HG03139 (cell line): ENCODE measurements around the gene ROGDI.

ENCODE experiments used
- ATAC-seq: cut with Tn5 transposase; IDR thresholded peaks from one replicate; pipeline ENCODE4 v1.9.1; 2021; ENCODE audit not compliant: unreplicated experiment

The ROGDI gene

DNA sequence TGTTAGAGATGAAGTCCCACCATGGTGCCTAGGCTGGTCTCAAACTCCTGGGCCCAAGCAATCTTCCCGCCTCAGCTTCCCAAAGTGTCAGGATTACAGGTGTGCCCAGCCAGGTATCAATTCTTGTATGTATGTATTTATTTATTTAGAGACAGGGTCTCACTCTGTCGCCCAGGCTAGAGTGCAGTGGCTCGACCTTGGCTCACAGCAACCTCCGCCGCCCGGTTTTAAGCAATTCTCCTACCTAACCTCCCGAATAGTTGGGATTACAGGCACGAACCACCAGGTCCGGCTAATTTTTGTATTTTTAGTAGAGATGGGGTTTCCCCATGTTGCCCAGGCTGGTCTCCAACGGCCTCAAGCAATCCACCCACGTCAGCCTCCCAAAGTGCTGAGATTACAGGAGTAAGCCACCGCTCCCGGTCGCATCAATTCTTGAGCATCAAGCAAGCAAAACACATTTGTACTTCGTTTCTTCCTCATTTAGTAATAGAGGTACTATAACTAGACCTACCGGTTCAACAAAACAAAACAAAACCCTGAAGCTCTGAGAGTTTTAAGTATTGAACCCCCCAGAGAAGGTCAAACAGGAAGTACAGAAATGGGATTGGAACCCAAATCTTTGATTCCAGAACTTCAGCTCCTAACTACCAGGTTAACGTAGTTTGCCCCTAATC is 34.4 kb downstream of the ROGDI start:
- no peak for ATAC-seq

DNA sequence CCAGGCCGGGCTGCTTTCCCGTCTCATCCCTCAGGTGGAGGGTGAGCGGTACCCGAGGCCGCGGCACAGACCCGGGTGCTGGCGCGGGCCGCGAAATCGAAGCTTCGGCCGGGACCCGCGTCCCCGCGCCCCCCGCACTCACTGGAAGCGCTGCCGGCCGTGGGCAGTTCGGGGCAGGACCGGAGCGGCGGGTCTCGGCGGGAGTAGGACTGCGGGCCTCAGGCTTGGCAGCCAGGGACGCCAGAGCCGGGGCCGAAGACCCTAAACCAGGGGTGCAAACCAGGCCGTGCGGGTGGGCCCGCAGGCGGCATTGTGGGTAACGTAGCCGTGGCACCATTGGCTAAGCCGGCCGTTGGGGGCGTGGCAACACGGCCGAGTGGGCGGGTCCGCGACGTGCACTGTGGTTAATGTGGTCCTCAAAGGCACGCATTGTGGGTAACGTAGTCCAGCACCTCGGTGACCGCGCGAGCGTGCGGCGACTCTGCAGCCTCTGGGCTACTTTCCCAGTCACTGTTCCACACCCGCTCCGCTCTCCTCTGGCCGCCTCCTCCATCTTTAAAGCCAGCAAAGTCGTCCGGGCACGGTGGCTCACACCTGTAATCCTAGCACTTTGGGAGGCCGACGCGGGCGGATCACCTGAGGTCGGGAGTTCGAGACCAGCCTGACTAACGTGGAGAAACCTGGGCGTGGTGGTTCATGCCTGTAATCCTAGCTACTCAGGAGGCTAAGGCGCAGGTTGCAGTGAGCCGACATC is 35.4 kb downstream of the ROGDI start, which contains the start of gene ZNF500:
Gene ZNF500 (minus strand): TSS at position 288 of the 754 bp plus-strand sequence. CDS start 1,184 bp downstream, outside the sequence.
- peak; percentile 67 for ATAC-seq

GRCh38 chr16:4765511-4766474 is 36.6 kb downstream of the ROGDI start:
- no peak for ATAC-seq

DNA sequence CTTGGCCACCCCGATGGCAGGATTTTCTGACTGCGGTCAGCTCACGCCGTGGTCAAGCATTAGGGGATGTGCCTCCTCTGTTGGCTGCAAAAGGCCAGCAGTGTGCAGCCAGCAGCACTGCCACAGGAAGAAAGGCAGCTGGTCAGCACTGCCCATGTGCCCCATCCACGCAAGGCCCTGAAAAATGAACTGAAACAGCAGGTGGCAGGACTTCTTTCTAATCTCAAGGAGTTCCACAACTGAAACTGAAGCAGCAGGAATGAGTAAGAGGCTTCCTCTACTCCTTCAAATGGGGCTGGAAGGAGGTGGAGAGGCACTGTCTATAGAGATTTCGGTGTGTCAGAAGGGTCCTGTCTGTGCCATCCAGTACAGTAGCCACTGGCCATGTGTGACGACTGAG is 38.6 kb downstream of the ROGDI start:
- no peak for ATAC-seq

DNA sequence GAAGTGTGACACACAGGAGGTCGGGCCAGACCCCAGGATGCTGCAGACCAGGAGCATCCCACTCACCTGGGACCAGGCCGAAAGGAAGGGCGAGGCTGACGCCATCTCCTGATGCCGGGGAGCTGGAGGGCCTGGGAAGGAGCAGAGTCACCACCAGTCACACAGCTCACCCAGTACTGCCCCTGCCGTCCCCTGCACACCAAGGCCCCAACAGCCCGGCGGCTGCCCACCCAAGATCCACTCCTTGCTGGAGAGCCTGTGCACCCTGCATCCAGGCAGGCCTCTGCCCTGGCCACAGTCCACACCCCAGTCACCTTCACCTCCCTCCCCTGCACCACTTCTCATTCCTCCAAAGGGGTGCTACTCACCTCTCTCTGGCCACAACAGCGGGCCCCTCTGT is 40.2 kb downstream of the ROGDI start:
- ATAC-seq = no peak

DNA sequence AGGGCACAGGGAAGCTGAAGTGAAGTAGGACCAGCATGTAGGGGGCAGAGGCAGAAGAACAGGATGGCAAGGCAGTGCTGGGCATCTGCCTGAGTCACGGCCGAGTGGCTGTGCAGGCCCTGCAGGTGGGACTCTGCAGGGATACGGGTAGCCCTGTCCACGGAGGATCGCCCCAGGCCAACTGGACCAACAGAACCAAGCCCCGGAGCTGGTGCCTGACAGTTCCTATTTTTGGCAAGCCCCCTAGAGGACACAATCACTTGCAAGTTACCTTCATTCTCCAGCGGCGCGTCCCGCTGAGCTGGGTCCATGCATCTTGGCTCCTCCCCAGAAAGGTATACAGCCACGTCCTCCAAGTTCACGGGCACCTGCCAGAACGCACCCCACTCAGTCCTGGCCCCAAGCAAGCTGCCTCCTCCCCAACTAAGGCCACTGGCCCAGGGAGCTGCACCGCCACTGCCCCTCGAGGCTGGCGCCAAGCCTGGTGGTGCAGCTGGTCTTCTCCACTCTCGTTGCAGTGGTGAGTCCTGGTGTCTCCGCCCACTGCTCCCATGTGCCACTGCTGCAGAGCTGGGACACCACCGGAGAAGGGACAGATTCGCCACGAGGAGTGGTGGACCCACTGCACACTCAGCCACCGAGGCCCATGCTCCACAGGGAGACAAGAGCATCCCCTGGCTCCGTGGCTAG is 42.1 kb downstream of the ROGDI start:
- no peak for ATAC-seq

GRCh38 chr16:4755687-4756086 is 46.7 kb downstream of the ROGDI start:
- ATAC-seq = no peak

DNA sequence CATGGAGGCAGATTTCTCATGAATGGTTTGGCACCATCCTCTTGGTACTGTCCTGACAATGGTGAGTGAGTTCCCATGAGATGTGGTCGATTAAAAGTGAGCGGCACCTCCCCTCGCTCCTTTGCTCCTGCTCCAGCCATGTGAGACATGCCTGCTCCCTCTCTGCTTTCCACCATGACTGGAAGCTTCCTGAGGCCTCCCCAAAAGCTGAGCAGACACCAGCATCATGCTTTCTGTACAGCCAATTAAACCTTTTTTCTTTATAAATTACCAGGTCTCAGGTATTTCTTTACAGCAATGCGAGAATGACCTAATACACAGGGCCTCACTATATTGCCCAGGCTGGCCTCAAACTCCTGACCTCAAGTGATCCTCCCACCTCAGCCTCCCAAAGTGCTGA is 47.6 kb downstream of the ROGDI start:
- no peak for ATAC-seq

GRCh38 chr16:4753227-4753626 is 49.2 kb downstream of the ROGDI start:
- no peak for ATAC-seq

GRCh38 chr16:4752351-4753100 is 49.9 kb downstream of the ROGDI start:
- ATAC-seq = no peak

DNA sequence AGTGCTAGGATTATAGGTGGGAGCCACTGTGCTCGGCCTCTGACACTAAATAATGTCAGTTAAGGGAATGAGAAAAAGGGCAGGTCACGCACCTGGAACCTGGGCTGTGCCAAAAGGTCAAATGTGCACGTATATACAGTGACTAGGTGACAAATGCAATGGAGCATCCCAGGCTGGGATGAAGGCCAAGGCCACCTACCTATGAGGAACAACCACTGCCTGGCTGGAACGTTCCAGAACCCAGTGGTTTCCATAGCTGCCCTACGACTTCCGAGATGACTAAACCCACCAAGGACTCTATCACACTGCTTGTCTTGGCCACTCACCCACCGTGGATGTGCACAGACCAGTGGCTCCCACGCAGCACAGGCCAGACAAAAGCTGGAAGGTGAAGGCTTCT is 51.5 kb downstream of the ROGDI start:
- ATAC-seq = no peak

GRCh38 chr16:4749700-4750257 is 52.7 kb downstream of the ROGDI start:
- ATAC-seq = no peak

GRCh38 chr16:4748682-4749411 is 53.6 kb downstream of the ROGDI start:
- no peak for ATAC-seq

- ATAC-seq = no peak
Observed at GRCh38 chr16:4747906-4748681, 54.3 kb downstream of the ROGDI start.

GRCh38 chr16:4746991-4747574 is 55.4 kb downstream of the ROGDI start:
- ATAC-seq = no peak
